Stimulated activated CD4-positive, alpha-beta T cell treated with anti-CD3 and anti-CD28 coated beads, Interleukin-2, amount 100 ng/mL, for 48 hours (primary cell): ENCODE data around the gene GAB1.

Source experiments
- DNase-seq, 2 donors: peaks; one replicate each; pipeline ENCODE4 v3.0.0-alpha.2; 2020

GAB1 gene

GRCh38 chr4:143336781-143337599, at the start of gene GAB1:
Gene GAB1, plus strand, starts transcription at chr4:143336876. Its CDS starts 313 bp downstream, at chr4:143337189.
- DNase-seq: no peak

DNA sequence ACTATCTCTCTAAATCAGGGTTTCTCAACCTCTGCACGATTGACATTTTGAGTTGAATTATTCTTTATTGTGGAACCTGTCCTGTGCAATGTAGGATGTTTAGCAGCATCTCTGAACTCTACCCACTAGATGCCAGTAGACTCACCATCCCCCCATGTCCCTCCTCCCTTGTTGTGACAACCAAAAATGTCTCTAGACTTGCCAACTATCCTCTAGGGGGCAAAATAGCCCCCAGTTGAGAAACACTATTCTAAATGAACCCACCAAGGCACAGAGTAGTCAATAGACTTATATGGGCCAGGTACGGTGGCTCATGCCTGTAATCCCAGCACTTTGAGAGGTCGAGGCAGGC, 49.1 kb upstream of the GAB1 start:
- no peak for DNase-seq

DNA sequence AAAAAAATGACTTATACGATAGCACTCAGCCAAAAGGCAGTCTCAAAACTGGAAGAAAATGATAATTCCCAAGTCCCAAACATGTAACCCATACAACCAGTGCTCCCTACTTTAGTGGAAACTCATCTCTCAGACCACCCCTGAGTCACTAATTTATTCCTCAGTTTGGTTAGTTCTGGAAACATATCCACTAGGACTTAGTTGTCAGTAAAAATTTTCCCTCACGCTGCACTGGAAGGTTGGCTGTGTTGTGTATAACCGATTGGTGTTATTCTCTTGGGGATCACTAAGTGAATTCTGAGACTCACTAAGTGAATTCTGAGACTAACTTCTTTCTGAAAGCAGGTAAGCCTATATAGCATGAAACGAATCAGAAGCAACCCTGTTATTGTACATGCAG, 48.5 kb upstream of the GAB1 start:
- no peak for DNase-seq

DNA sequence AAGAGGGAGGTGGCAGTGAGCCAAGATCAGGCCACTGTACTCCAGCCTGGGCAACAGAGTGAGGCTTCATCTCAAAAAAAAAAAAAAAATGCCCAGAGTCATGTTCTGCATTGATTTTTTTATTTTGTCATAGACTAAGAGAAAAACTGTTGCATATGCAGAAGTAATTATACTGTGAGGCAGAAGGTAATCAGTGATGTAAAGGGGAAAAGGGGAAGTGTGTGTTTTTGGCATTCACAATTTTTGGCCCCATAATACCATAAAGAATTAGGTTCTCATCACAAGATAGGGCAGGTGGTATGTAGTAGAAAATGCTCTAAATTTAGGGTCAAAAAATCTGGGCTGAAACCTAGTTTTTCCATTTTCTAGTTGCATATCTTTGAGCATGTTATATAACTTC, 47.3 kb upstream of the GAB1 start:
- no peak for DNase-seq

GRCh38 chr4:143291314-143291713, 45.4 kb upstream of the GAB1 start:
- no peak for DNase-seq

DNA sequence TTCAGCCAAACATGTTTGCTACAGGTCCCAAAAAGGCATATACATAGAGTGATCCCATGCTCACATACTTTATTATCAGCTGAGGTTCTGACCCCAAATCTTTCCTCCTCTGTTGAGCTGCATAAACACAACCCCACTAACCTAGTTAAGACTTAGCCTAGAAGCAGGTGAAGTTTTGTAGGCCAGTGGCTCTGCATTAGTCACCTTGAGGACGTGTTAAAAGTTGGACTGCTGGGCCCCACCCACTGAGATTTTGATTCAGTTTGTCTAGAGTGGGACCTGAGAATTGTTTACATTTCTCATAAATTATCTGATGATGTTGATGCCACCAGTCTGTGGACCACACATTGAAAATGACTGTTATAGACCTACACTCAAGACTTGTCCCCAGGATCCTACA, 43.8 kb upstream of the GAB1 start:
- no peak for DNase-seq

DNA sequence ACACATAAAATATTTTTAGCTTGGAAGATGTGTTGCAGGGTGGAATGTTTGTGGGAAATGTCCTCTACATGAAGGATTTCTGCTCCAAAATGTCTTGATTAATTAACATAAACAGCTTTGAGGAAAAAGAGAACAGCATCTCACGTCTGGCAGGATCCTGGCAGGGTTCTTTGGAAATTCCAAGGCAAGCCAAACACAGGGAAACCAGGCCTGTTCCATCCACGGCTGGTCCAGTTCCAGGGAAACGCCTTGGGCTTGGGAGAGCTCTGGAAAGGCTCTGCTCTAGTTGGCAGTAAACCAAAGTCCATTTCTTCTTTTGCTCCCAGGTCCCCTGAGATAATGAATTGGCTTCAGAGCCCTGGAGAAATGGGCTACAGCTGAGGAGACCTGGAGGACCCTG, 42.4 kb upstream of the GAB1 start:
- no peak for DNase-seq

GRCh38 chr4:143294710-143295275, 41.9 kb upstream of the GAB1 start:
- no peak for DNase-seq

- DNase-seq: no peak
These were observed 40.1 kb upstream of the GAB1 start for GRCh38 chr4:143296397-143297067.

GRCh38 chr4:143300860-143301259, 35.8 kb upstream of the GAB1 start:
- DNase-seq: no peak

DNA sequence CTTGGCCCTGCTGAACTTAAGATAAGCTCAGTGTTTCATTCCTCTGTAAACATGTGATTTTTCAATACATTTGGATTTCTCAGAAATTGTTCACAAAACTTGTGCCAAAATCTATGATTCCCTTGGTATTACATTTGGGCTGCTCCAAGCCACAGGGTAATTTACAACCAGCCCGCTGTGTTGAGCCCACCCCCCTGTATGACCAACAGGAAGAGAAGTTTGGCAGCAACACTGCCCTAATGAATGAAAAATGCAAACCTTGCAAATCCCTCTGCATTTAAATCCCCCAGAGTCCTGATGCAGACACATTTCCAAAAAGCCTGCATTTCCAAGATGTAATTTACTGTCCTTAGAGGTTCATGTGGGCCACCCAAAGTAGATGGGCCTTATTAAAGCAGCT, 34.1 kb upstream of the GAB1 start:
- DNase-seq: no peak

- no peak for DNase-seq
These were observed 29.9 kb upstream of the GAB1 start for GRCh38 chr4:143306788-143307187.

GRCh38 chr4:143307531-143307930, 29.1 kb upstream of the GAB1 start:
- no peak for DNase-seq

- no peak for DNase-seq
These were observed 28.3 kb upstream of the GAB1 start for GRCh38 chr4:143308377-143308776.

GRCh38 chr4:143311924-143312323, 24.8 kb upstream of the GAB1 start:
- no peak for DNase-seq

- DNase-seq: no peak
These were observed 23.2 kb upstream of the GAB1 start for GRCh38 chr4:143313521-143313920.

GRCh38 chr4:143313996-143314395, 22.7 kb upstream of the GAB1 start:
- DNase-seq: no peak

- no peak for DNase-seq
These were observed 16.6 kb upstream of the GAB1 start for GRCh38 chr4:143320113-143320512.

GRCh38 chr4:143326735-143327134, 9.9 kb upstream of the GAB1 start:
- no peak for DNase-seq

DNA sequence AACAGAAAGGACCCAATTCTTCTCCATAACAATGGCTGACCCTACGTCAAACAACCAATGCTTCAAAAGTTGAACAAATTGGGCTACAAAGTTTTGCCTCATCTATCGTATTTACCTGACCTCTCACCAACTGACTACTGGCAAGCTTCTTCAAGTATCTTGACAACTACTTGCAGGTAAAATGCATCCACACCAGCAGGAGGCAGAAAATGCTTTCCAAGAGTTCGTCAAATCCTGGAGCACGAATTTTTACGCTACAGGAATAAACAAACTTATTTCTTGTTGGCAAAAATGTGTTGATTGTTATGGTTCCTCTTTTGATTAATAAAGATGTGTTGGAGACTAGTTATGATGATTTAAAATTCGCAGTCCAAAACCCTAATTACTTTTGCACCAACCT, 6.7 kb upstream of the GAB1 start:
- no peak for DNase-seq

DNA sequence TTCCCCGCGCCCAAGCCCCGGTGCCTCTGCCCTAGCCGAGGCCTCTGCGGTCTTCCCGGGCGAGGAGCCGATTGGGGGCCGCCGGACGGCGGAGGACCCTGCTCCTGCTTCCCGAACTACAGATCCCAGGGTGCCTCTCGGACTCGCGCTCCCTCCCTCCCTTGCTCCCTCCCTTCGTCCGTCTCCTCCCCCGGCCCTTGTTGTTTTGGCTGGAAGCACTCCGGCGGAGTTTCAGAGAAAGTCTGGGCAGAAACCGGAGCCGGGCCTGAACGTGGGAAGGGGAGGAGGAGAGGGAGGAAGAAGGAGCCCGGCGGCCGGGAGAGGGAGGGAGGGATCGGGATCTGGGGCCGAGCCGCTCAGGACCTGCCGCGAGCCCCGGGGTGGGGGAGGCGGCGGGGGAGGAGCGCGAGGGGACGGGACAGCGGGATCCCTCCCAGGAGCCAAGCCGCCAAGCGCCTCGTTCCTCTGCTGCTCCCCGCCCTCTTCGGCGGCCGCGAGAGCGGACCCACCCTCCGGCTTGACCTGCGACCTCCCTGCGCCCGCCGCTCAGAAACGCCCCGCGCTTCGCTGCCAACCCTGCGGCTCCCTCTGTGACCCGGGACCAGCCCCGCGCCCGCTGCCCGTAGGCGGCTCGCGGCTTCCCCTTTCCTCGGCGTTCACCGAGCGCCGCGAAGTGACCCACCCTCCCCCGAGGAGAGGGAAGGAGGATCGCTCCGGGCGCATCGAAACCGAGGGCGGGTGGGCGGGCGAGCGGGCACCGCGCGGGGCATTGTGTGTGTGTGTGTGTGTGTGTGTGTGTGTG, 496 bp upstream of the GAB1 start:
- peak in 1 of 2 donors; percentile 17 for DNase-seq

GRCh38 chr4:143337600-143338287, 1.1 kb downstream of the GAB1 start:
- DNase-seq: no peak

GRCh38 chr4:143338313-143338712, 1.6 kb downstream of the GAB1 start:
- no peak for DNase-seq
